ENCODE measurements around the gene GMDS.

Gene GMDS

GRCh38 chr6:1688396-1688795 is 557.0 kb downstream of the GMDS start:
- no peaks in the 10 kb centered on the region for H3K36me3 ChIP-seq (ENCODE audit: control insufficient read depth, insufficient read depth, low read length)

GRCh38 chr6:1687402-1687801 is 558.0 kb downstream of the GMDS start:
- Histone ChIP-seq H3K27ac (no peak overlapping the region), H3K4me3 (ENCODE audit: low read depth, low read length) (no peak overlapping the region), H3K27me3 (ENCODE audit: control insufficient read depth, insufficient read depth, low read length) (no peaks in the 10 kb centered on the region), H3K9ac (no peak overlapping the region), H3K9me3 (ENCODE audit: control insufficient read depth, low read length) (no peaks in the 10 kb centered on the region), H3K4me1 (no peaks in the 10 kb centered on the region), H3K4me2 (ENCODE audit: low read length) (no peak overlapping the region), H2AFZ (no peak overlapping the region), H3K79me2 (no peaks in the 10 kb centered on the region), H3K36me3 (ENCODE audit: control insufficient read depth, insufficient read depth, low read length) (no peaks in the 10 kb centered on the region)
- TF ChIP-seq CTCF (IDR thresholded peaks at IDR 0.05) = no peak

More at GRCh38 chr6:1688396-1688795, 557.0 kb downstream of the GMDS start:
- H3K27me3 ChIP-seq (ENCODE audit: control insufficient read depth, insufficient read depth, low read length) = no peaks in the 10 kb centered on the region
- H3K4me2 ChIP-seq (ENCODE audit: low read length) = no peak overlapping the region
- no peak overlapping the region for H2AFZ ChIP-seq
- no peaks in the 10 kb centered on the region for H3K9me3 ChIP-seq (ENCODE audit: control insufficient read depth, low read length)
- no peaks in the 10 kb centered on the region for H3K79me2 ChIP-seq
- H3K9ac ChIP-seq = no peak overlapping the region
- no peak overlapping the region for H3K27ac ChIP-seq
- H3K4me3 ChIP-seq (ENCODE audit: low read depth, low read length) = no peak overlapping the region
- no peaks in the 10 kb centered on the region for H3K4me1 ChIP-seq
- no peak for TF ChIP-seq CTCF (IDR thresholded peaks at IDR 0.05)

GRCh38 chr6:1686117-1687098 is 559.0 kb downstream of the GMDS start:
- no peaks in the 10 kb centered on the region for H3K27me3 ChIP-seq (ENCODE audit: control insufficient read depth, insufficient read depth, low read length)
- H3K4me3 ChIP-seq (ENCODE audit: low read depth, low read length) = no peak overlapping the region
- H3K27ac ChIP-seq = no peak overlapping the region

GRCh38 chr6:1679688-1680068 is 565.7 kb downstream of the GMDS start:
- H3K36me3 ChIP-seq (ENCODE audit: control insufficient read depth, insufficient read depth, low read length) = no peaks in the 10 kb centered on the region
- H3K27me3 ChIP-seq (ENCODE audit: control insufficient read depth, insufficient read depth, low read length) = no peaks in the 10 kb centered on the region
- H3K4me1 ChIP-seq = no peaks in the 10 kb centered on the region
- no peak for TF ChIP-seq CTCF (IDR thresholded peaks at IDR 0.05)
- H3K9me3 ChIP-seq (ENCODE audit: control insufficient read depth, low read length) = no peaks in the 10 kb centered on the region
- H3K4me3 ChIP-seq (ENCODE audit: low read depth, low read length) = no peak overlapping the region
- no peak overlapping the region for H2AFZ ChIP-seq
- H3K4me2 ChIP-seq (ENCODE audit: low read length) = no peak overlapping the region
- H3K9ac ChIP-seq = no peak overlapping the region
- H3K27ac ChIP-seq = no peak overlapping the region
- no peaks in the 10 kb centered on the region for H3K79me2 ChIP-seq

More at GRCh38 chr6:1686117-1687098, 559.0 kb downstream of the GMDS start:
- H2AFZ ChIP-seq = no peak overlapping the region
- no peak overlapping the region for H3K9ac ChIP-seq
- no peaks in the 10 kb centered on the region for H3K4me1 ChIP-seq
- H3K4me2 ChIP-seq (ENCODE audit: low read length) = no peak overlapping the region
- H3K79me2 ChIP-seq = no peaks in the 10 kb centered on the region
- H3K36me3 ChIP-seq (ENCODE audit: control insufficient read depth, insufficient read depth, low read length) = no peaks in the 10 kb centered on the region
- H3K9me3 ChIP-seq (ENCODE audit: control insufficient read depth, low read length) = no peaks in the 10 kb centered on the region
- TF ChIP-seq CTCF (IDR thresholded peaks at IDR 0.05) = no peak
